Melanocyte of skin (primary cell): ENCODE data around the gene COL1A1. TPM values are rescaled to one million over a fixed set of nuclear protein-coding genes. Genes with fewer than 3 reads are reported as not detected.

Source experiments
- small RNA-seq, 2 donors: library from RNA; depleted of rRNA; stranded (forward); fragments of <200 nt; gene quantifications; one replicate each; pipeline ENCODE3, GENCODE V24; 2012
- total RNA-seq, 2 donors: library from RNA; depleted of rRNA; stranded (reverse); fragments of >200 nt; gene quantifications; 2 replicates each; pipeline ENCODE4 v1.2.3, GENCODE V29; 2012

The COL1A1 gene
- 1 to 10 TPM; 2.1 to 10.0 TPM for total RNA-seq

DNA sequence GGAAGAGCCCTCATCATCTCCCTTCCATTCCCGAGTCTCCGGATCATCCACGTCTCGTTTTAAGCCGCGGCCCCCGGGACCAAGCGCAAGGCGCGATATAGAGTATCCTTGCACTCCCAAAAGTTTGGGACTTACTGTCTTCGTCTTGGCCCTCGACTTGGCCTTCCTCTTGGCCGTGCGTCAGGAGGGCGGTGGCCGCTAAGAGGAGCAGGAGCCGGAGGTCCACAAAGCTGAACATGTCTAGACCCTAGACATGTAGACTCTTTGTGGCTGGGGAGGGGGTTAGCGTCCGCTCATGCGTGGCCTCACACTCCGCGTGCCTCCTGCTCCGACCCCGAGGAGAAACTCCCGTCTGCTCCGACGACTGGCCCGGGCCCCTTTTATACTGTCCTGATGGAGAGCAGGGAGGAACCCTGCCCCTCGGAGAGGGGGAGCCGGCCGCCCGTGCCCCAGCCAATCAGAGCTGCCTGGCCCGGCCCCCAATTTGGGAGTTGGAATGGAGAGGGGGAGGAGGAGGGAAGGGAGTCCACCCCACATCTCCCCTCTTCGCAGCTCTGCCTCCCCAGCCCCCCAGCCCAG, at the start of gene COL1A1:
TSS of gene COL1A1 (minus strand) at position 356 of the 579 bp plus-strand sequence. CDS start at position 238, 118 bp downstream.

DNA sequence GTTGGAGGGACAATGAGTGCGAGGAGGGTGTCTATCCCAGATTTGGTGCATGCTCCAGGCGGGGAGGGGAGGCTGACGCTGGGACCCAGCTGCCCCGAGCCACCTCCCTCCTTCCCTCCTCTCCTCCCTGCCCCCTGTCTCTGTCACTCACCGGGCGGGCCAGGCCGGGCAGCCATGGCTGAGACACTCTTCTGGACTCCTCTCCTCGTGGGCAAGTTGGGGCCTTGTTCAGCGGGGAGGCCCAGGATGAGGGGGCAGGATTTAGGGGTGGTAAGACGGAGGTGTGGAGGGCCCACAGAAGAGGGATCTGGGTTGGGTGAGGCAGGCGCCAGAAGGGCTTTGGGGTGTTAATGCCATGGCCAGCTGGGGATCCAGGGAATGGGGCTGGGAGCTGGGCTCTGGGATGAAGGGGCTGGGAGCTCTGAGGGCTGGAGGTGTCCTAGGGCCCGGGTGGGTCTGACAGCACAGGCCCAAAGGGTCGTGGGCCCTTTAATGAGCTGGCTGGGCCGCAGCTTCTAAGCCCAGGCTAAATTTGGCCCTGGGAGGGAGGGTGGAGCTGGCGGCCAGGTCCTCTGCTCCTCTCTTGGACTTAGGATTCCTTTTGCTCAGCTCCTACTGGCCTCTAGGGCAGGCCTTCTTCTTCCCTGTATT, 35.4 kb downstream of the COL1A1 start, which contains the start of gene SGCA:
TSS of gene SGCA (plus strand) at position 139 of the 651 bp plus-strand sequence. CDS start at position 175, 36 bp downstream.

DNA sequence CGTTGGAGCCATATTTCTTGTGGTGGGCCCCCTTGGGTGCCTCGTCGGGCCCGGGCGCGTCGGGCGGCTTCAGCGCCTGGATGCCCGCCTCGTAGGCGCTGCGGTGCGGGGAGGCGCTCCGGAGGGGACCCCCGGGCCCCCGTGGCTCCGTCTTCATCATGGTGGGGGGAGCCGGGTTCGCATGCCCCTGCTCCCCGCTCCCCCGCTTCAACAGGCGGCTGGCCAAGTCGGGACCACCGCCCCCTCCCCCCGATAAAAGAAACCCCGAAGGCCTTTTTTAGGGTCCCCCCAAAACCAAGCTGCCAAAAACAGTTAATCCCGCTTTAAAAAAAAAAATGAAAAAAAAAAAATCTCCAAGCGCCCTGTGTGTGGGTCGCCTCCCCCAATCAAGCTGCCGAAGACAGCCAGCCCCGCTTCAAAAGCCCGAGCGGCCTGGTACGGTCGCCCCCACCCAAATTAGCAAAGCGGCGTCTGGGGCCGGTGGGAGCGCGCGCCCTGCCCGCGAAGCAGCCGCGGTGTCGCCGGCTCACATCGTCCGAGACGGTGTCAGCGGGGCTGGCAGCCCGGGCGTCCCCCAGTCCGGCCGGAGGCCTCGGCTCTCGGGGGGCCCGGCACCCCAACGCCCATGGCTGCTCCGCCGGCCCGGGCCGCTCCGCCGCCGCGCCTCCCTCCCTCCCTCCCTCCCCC, 50.9 kb downstream of the COL1A1 start, which contains the start of gene PPP1R9B:
TSS of gene PPP1R9B (minus strand) at position 324 of the 687 bp plus-strand sequence. CDS start at position 160, 164 bp downstream.

Small RNAs within 50 kb of the gene (small RNA-seq; reads per million reads assigned to genes)
- gene SUMO2P7, result 0 reads per million in 2 donors

Other genes with a start within 250 kb of the COL1A1 start
- not detected for gene DLX4, start 232.4 kb downstream of the COL1A1 start, total RNA-seq
- gene DLX3, start 206.4 kb downstream of the COL1A1 start, total RNA-seq, result under 1 TPM in 1 of 2 donors, not detected in 1; under 0.01 TPM
- 10 to 100 TPM; 41.6 to 89.2 TPM for gene ITGA3, start 145.5 kb downstream of the COL1A1 start, total RNA-seq
- gene PDK2, start 106.3 kb downstream of the COL1A1 start, total RNA-seq, result 10 to 100 TPM; 23.6 to 30.3 TPM
- gene SAMD14, start 71.5 kb downstream of the COL1A1 start, total RNA-seq, result under 1 TPM; 0.33 to 0.34 TPM
- gene PPP1R9B, start 51.0 kb downstream of the COL1A1 start, total RNA-seq, result 10 to 100 TPM; 22.7 to 24.3 TPM
- not detected for gene SGCA, start 35.6 kb downstream of the COL1A1 start, total RNA-seq
- gene TMEM92, start 72.8 kb upstream of the COL1A1 start, total RNA-seq, result not detected
- gene XYLT2, start 144.5 kb upstream of the COL1A1 start, total RNA-seq, result 10 to 100 TPM; 29.6 to 37.0 TPM
- gene MRPL27, start 171.6 kb upstream of the COL1A1 start, total RNA-seq, result 10 to 100 TPM; 76.9 to 85.0 TPM
- gene EME1, start 171.6 kb upstream of the COL1A1 start, total RNA-seq, result 10 to 100 TPM in 1 of 2 donors, 1 to 10 TPM in 1; 5.5 to 15.7 TPM
- gene LRRC59, start 195.9 kb upstream of the COL1A1 start, total RNA-seq, result 100 to 1,000 TPM in 1 of 2 donors, 10 to 100 TPM in 1; 82.6 to 177 TPM
- 10 to 100 TPM; 20.3 to 22.4 TPM for gene ACSF2, start 224.6 kb upstream of the COL1A1 start, total RNA-seq